ENCODE measurements around the gene SHMT2.

GRCh38 chr12:57192920-57193319 is 36.6 kb upstream of the SHMT2 start:
- no peak for TF ChIP-seq EZH2 (IDR thresholded peaks at IDR 0.05)
- TF ChIP-seq CTCF (IDR thresholded peaks at IDR 0.05 in 2 of 3, conservative IDR thresholded peaks at IDR 0.05 in 1 of 3; ENCODE audit: borderline replicate concordance in 1 of 3, insufficient read depth in 1 of 3, low read depth in 2 of 3, low read length in 2 of 3) = no peak
